HG02852 (cell line): ENCODE data around the gene TF.

Source experiments
- ATAC-seq: cut with Tn5 transposase; IDR thresholded peaks from one replicate; pipeline ENCODE4 v1.9.1; 2021; ENCODE audit warnings: mild to moderate bottlenecking, moderate library complexity; ENCODE audit not compliant: unreplicated experiment

TF gene

GRCh38 chr3:133746712-133747066 lies 496 bp downstream of the TF start:
- no peak for ATAC-seq

DNA sequence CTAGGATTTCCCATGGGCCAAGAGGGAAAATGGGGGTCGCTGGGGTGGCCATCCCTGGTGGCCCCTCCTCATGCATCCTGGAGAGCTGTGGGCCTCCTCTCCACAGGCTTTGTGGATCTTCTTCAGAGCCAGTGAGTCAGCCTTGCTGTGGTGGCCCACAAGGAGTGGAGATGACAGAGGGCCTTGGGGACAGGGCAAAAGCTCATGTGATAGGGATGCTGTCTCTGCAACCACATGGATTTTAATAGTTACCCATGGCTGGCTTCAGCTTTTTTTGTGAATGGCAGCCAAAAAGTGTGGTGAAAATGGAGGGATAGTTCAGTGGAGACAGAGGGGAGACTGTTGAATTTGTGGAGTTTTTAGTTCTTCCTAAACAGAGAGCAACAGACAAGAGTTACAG lies 1.2 kb downstream of the TF start:
- ATAC-seq = no peak

DNA sequence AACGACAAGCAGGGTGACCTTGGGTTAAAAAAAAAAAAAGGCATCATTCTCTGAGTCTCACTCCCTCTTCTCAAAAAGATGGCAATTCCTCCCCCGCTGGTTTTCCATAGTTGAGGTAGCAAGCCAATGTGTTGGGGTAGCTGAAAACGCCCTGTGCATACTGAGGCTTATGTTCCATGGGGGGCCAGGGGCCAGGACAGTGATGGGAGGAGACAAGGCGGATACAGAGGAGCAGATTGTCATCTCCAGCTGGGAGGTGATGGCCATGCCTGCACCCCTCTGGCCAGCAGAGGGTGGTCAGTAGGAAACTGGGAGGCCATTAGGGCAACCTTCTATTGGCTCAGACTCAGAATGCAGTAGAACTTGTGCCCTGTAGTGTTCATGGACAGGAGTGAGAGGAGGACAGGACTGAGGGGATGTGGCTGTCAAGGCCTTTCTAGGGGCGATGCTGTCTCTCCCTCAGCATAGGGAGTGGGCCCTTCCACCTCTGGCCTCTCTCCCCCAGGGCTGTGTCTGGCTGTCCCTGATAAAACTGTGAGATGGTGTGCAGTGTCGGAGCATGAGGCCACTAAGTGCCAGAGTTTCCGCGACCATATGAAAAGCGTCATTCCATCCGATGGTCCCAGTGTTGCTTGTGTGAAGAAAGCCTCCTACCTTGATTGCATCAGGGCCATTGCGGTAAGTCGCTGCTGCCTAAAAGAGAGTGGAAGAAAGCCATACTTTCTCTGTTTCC lies 1.9 kb downstream of the TF start:
- no peak for ATAC-seq

DNA sequence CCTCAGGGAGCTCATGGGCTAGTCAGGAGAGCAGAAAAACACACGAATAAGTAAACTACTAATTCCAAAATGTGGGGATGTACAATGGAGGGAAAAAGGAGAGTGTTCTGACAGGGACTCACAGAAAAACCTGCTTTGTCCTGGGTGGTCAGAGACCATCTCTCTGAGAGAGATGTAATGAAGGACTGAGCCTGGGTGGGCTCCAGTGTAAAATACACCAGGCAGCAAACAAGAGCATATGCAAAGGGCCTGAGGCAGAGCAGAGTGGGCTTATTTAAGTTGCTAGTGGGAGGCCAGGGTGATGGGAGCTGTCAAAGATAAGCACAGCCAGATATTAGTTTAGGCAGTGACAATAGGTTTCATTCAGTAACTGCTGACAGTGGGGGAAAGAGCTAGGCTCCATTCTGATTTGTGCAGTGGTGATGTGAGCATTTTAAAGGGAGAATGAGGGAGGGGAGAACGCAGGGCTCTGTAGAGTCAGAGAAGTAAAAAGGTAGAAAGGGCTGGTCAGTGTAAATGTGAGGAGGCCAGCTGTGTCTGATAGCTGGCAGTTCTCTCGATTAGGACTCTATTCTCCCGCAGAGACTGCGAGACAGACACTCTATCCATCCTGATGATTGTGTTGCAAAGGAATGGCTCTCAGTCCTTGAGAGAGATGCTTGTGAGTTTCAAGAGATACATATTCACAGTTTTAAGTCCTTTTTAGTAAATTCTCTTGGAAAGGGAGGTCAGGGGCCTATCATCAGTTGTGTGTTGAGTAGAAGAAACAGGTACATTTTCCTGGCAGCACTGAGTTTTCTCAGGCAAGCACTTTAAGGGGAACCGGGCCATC lies 3.5 kb downstream of the TF start:
- ATAC-seq = no peak

DNA sequence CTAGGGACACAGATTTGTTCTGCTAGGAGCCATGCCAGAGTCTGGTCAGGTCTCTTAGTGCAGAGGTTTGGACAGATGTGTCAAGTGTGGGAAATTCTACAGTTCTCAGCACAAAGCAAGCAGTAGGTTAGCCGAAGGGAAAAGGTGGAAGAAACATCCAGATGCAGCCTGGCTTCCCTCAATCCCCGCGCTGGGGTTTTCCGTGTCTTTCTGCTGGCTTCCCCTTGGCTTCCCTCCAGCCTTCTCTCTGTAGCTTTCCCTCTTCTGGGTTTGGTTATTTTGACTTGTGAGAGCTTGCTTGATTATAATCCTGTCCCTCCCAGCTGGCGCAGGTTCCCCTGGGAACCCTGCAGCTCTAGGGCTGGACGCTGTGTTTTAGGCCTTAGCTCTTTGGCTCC lies 4.1 kb downstream of the TF start:
- ATAC-seq = no peak

- no peak for ATAC-seq
Observed at GRCh38 chr3:133753107-133753778, 7.0 kb downstream of the TF start.

- no peak for ATAC-seq
Observed at GRCh38 chr3:133753779-133754164, 7.6 kb downstream of the TF start.

GRCh38 chr3:133754455-133754854 lies 8.3 kb downstream of the TF start:
- ATAC-seq = no peak

DNA sequence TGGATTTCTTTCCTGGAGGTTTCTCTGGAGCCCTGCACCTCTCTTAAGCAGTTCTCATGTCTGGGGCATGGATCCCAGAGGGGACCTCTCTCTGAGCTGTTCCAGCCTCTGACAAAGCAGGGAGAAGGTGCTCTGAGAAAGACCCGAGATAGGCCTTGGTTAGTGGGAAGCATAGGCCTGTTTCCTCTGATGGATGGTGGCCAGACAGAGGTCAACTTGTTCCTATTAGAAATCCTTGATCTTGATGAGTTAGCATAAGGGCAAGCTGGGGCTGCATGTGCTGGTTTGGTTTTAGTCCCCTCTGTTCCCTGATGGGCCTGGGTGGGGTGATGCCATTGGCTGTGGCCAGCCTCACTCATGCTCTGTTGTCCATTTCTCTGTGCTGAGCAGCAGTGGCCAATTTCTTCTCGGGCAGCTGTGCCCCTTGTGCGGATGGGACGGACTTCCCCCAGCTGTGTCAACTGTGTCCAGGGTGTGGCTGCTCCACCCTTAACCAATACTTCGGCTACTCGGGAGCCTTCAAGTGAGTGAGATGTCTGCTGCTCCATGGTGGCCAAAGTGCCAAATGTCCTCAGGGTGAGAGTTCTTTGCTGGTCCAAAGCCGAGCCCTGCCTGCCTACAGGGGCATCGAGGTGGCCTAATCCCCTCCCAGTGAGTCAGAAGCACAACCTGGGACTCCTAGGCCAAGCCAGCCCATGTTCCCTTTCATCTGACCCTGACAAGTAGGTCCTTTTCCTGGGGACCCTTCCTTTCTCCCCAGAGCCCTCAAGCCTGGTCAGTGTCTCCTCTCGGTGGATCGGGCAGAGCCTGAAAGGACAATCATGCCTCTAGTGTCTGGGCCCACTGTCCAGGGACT lies 9.0 kb downstream of the TF start:
- no peak for ATAC-seq

GRCh38 chr3:133756716-133757694 lies 10.8 kb downstream of the TF start:
- ATAC-seq = no peak

DNA sequence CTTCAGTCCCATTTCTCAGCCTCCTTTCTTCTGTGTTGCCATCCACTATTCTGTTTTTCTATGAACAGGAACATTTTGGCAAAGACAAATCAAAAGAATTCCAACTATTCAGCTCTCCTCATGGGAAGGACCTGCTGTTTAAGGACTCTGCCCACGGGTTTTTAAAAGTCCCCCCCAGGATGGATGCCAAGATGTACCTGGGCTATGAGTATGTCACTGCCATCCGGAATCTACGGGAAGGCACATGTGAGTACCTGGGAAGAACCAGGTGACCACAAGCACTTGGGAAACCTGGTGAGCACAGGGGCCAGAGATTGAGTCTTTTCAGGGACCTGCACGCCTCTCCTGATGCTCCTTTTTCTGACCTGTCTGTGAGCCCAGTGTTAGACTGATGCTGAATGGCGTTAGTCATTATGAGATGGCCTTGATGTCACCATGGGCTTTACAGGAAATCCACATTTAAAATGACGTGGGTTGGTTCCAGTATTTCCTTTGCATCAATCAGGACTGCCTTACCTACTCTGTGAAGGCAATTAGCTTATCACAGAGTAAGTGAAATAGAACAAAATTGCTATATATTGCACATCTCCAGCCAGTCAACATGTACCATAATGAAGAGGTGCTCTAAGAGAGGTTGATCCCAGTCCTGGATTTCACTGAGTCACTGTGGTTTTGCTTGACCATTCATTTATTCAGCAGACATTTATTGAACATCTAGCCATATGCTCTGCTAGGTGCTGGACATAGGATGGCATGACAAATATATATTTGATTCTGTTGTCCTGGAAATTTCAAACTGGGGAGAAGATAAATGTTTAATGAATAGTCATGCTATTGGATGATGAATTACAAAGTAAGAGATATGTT lies 11.7 kb downstream of the TF start:
- ATAC-seq = no peak

DNA sequence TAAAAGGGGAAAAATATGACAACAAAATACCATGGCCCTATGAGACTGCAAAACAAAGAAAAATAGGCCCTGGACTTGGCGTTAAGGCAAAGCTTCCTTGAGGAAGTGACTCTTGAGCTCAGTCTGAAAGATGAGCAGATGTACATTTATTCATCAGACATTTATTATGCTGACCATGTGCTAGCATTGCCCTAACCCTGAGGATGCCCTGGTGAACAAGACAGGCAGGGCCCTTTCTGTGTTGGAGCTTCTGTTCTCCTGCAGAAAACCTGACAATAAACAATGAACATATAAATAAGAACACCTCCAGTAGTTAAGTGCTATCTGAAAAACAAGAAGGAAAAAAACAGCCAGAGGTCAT lies 12.4 kb downstream of the TF start:
- no peak for ATAC-seq

DNA sequence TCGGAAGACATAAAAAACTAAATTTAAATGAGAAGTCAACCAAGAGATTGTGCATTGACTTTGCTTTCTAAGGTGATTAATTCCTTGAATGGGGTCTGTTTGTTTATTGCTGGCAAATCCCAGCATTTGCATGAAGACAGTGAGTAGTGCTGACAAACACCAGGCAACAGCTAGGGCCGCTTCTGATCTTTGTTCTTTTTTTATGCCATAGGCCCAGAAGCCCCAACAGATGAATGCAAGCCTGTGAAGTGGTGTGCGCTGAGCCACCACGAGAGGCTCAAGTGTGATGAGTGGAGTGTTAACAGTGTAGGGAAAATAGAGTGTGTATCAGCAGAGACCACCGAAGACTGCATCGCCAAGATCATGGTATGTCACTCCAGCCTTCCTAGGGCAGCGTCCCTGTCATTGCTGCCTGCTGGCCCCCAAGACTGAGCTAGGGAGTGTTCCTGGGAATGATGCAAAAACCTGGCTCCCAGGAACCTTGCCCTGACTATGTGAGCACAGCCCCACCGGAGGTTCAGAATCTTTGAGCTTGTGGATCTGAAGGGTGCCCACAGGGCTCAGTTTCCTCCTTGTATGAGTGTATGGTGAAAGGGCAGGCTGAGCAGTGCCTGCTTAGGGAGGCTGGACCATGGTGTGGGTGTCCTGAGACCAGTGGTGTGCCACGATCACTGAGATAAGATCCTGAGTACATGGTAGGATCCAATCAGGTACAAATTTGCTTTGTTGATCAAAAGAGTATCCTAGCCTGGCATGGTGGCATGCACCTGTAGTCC lies 13.0 kb downstream of the TF start:
- no peak for ATAC-seq

DNA sequence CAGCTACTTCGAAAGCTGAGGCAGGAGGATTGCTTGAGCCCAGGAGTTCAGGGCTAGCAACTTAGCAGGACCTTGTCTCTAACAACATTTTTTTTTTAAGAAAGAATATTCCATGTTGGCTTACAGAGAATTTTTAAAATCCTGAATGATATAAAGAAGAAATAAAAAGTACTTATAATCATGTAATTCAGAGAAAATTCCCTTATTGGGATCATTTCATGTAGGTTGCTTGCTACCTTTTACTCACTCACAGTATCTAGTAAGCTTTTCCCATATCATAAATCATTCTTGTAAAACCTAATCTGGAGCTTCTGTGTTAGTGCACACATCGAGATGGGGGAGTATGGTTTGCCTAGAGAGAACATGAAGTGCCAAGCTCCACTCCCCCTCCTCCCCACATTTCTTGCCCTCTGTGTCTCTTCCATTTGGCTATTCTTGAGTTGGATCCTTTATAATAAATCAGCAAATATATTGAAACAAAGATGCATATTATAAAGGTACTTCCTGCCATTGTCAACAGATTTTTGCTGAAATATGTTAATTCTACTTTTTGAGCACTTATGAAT lies 13.6 kb downstream of the TF start:
- no peak for ATAC-seq

DNA sequence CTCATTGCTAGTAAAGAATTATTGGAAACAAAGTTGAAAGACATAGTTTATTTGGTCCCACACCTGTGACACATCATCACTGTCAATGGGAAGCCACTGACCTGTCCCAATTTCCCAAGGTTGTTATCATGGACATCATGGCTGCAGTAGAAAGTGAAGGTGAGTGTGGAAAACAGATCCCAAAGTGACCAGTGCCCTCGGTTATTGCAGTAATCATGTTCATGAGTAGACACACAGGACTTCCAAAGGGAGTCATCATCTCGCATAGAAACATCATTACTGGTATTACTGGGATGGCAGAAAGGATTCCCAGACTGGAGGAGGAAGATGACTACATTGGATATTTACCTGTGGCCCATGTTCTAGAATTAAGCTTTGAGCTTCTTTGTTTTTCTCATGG lies 14.7 kb downstream of the TF start:
- ATAC-seq = no peak

GRCh38 chr3:133761605-133762484 lies 15.7 kb downstream of the TF start:
- no peak for ATAC-seq

GRCh38 chr3:133762539-133762938 lies 16.3 kb downstream of the TF start:
- no peak for ATAC-seq
